ENCODE measurements around the gene OSBPL3. TPM values are rescaled to one million over a fixed set of nuclear protein-coding genes. Genes with fewer than 3 reads are reported as not detected.

The OSBPL3 gene
- total RNA-seq, 1 donor from 2014 or later = 37.5 TPM

GRCh38 chr7:24971333-24972165 is 8.4 kb downstream of the OSBPL3 start:
- Mint-ChIP-seq H3K27ac (ENCODE audit: unreplicated experiment) (peak overlapping the region; percentile 97), H3K4me3 (ENCODE audit: unreplicated experiment) (peak overlapping the region; percentile 63), H3K27me3 (ENCODE audit: unreplicated experiment) (no peaks in the 10 kb centered on the region), H3K36me3 (ENCODE audit: unreplicated experiment) (no peaks in the 10 kb centered on the region), H3K4me1 (ENCODE audit: low read depth, unreplicated experiment) (peaks cover 58% of the 10 kb centered on the region), H3K9me3 (ENCODE audit: unreplicated experiment) (peaks cover 7% of the 10 kb centered on the region)
- no peak for TF ChIP-seq CTCF (IDR thresholded peaks at IDR 0.05; ENCODE audit: partially characterized antibody, unreplicated experiment)
- peak; percentile 58 for DNase-seq

GRCh38 chr7:24970676-24971075 is 9.3 kb downstream of the OSBPL3 start:
- no peaks in the 10 kb centered on the region for H3K27me3 Mint-ChIP-seq (ENCODE audit: unreplicated experiment)
- H3K36me3 Mint-ChIP-seq (ENCODE audit: unreplicated experiment) = no peaks in the 10 kb centered on the region
- TF ChIP-seq CTCF (IDR thresholded peaks at IDR 0.05; ENCODE audit: partially characterized antibody, unreplicated experiment) = no peak
- no peak for DNase-seq
- H3K9me3 Mint-ChIP-seq (ENCODE audit: unreplicated experiment) = peaks cover 7% of the 10 kb centered on the region
- H3K4me3 Mint-ChIP-seq (ENCODE audit: unreplicated experiment) = peak overlapping the region; percentile 63
- H3K4me1 Mint-ChIP-seq (ENCODE audit: low read depth, unreplicated experiment) = peaks cover 58% of the 10 kb centered on the region
- H3K27ac Mint-ChIP-seq (ENCODE audit: unreplicated experiment) = peak overlapping the region; percentile 97

- no peak for TF ChIP-seq CTCF (IDR thresholded peaks at IDR 0.05; ENCODE audit: partially characterized antibody, unreplicated experiment)
- Mint-ChIP-seq H3K9me3 (ENCODE audit: unreplicated experiment) (peaks cover 7% of the 10 kb centered on the region), H3K27me3 (ENCODE audit: unreplicated experiment) (no peaks in the 10 kb centered on the region), H3K4me3 (ENCODE audit: unreplicated experiment) (no peak overlapping the region), H3K4me1 (ENCODE audit: low read depth, unreplicated experiment) (peaks cover 62% of the 10 kb centered on the region), H3K36me3 (ENCODE audit: unreplicated experiment) (no peaks in the 10 kb centered on the region), H3K27ac (ENCODE audit: unreplicated experiment) (no peak overlapping the region)
- DNase-seq = no peak
Measured at GRCh38 chr7:24968165-24968564, 11.8 kb downstream of the OSBPL3 start.

- Mint-ChIP-seq H3K4me1 (ENCODE audit: low read depth, unreplicated experiment) (peaks cover 59% of the 10 kb centered on the region), H3K36me3 (ENCODE audit: unreplicated experiment) (no peaks in the 10 kb centered on the region), H3K9me3 (ENCODE audit: unreplicated experiment) (peaks cover 7% of the 10 kb centered on the region), H3K4me3 (ENCODE audit: unreplicated experiment) (no peak overlapping the region), H3K27me3 (ENCODE audit: unreplicated experiment) (no peaks in the 10 kb centered on the region), H3K27ac (ENCODE audit: unreplicated experiment) (peak overlapping the region; percentile 44)
- no peak for TF ChIP-seq CTCF (IDR thresholded peaks at IDR 0.05; ENCODE audit: partially characterized antibody, unreplicated experiment)
- DNase-seq = no peak
Measured at GRCh38 chr7:24967696-24968095, 12.3 kb downstream of the OSBPL3 start.

GRCh38 chr7:24966802-24967201 is 13.2 kb downstream of the OSBPL3 start:
- no peak for TF ChIP-seq CTCF (IDR thresholded peaks at IDR 0.05; ENCODE audit: partially characterized antibody, unreplicated experiment)
- H3K4me1 Mint-ChIP-seq (ENCODE audit: low read depth, unreplicated experiment) = peaks cover 53% of the 10 kb centered on the region
- no peak overlapping the region for H3K4me3 Mint-ChIP-seq (ENCODE audit: unreplicated experiment)
- DNase-seq = no peak
- no peaks in the 10 kb centered on the region for H3K36me3 Mint-ChIP-seq (ENCODE audit: unreplicated experiment)
- no peak overlapping the region for H3K27ac Mint-ChIP-seq (ENCODE audit: unreplicated experiment)
- H3K9me3 Mint-ChIP-seq (ENCODE audit: unreplicated experiment) = peaks cover 4% of the 10 kb centered on the region
- H3K27me3 Mint-ChIP-seq (ENCODE audit: unreplicated experiment) = no peaks in the 10 kb centered on the region
